GM18870 (cell line): Measurements from ENCODE around the gene MRPS2.

Experiments used
- ATAC-seq: cut with Tn5 transposase; IDR thresholded peaks from one replicate; pipeline ENCODE4 v1.9.1; 2021; ENCODE audit warnings: moderate library complexity; ENCODE audit not compliant: unreplicated experiment

MRPS2 gene

DNA sequence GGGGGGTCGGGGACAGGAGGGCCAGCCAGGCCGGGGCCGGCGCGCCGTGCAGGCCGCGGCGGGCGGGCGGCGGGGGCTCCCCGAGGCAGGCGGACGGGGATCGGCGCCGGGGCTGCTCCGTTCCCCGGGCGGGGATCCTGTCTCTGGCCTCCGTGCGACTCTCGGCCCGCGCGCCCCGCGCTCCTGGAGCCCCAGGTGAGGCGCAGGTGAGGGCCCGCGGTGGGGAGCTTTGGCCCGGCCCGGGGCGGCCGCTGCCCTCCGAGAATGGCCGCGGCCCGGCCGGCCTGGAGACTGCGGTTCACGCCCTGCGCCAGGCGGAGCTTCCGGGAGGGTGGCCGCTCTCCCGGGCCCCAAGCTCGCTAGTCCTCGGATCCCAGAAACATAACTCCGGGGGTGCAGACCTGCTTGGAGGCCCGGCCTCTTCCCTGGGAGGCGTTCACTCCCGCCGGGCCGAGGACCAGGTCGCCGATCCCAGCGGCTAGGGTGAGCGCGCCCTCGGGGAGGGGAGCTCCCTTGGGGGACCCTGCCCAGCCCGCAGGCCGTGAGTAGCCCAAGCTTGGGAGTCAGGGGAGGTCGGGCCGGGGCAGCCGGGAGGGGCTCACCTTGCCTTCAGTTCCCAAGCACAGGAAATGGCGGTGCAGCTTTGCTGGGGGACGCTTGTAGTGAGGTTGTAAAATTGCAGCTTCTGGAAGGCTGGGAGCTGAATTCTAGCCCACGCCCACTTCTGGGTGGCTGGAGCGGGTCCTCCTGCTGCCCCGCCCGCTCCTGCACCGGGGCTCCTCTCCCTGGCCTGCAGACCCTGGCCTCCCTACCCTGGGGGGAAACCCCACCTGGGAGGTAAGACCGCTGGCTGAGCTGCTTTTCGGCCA is 20.2 kb upstream of the MRPS2 start:
- ATAC-seq = no peak

DNA sequence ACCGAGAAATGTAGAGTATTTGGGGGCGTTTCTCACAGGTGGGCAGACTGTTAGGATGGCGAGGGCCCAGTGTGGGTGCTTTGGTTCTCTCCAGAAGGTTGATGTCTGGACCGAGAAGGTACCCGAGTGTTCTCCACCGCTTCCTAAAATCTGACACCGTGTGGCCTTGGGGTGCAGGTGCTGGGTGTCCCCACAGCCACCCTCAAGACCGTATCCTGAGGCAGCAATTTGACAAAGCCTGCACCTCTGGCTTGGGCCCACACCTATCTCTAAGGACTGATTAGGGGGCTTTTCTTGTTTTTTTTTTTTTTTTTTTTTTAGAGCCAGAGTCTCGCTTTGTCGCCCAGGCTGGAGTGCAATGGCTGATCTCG is 19.6 kb upstream of the MRPS2 start:
- ATAC-seq = no peak

DNA sequence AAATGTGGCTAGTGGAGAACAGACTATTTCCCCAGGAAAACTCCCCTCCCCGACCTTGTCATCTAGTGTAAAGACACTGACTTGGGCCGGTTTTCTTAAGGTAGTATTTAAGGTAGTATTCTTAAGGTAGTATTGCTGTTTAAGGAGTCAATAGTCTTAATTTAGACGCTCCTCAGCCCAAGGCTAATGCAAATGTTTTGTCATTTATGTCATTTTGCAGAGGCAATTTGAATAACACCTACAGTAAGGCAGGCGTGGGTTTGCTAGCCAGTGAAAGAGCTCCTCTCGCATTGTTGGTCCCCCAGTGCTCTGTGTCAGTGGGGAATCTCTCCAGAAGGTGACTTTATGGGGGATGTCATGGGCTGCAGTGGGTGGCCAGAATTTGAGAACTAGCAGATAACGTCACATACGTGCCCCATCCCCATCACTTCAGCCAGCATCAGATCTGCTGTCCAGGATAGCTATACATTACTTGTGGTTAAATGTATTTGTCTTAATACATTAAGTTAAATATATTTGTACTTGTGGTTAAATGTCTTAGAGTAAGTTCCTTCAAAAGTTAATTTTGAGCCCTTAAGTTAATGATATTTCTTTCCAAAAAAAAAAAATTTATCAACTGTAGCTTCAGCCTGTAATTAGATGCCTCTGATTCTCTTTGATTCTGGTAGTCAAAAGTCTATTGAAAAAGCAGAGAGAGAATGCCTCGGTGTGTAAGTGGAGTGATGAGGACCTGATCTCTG is 18.3 kb upstream of the MRPS2 start:
- no peak for ATAC-seq

DNA sequence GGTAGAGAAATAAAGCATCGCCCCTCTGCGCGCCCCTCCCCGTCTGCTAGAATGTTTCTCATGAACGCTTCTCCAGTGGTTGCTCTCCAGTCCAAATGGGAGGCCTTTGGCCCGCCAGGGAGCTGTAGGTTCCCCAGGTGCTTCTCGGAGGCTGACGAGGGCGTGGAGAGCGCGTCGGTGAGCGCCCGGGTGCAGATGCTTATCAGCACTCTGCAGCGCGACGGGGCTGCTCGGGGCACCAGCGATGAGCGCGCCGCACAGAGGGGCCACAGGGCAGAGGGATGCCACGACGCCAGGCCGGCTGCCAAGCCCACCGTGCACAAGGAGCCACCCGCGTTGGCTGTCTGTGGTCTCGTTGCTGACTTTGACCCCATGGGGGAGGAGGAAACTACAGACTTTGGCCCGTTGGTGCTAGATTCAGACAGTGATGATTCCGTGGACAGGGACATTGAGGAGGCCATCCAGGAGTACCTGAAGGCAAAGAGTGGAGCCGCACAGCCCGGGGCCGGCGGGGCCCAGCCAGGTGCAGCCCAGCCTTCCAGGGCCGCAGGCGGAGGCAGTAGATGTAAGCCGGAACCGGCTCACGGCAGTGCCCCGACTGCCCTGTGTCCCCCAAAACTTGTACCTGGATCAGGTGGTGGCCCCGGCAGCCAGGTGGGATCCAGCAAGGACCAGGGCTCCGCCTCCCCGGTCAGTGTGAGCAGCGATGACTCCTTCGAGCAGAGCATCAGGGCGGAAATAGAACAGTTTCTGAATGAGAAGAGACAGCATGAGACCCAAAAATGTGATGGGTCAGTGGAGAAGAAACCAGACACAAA is 15.8 kb upstream of the MRPS2 start:
- no peak for ATAC-seq

DNA sequence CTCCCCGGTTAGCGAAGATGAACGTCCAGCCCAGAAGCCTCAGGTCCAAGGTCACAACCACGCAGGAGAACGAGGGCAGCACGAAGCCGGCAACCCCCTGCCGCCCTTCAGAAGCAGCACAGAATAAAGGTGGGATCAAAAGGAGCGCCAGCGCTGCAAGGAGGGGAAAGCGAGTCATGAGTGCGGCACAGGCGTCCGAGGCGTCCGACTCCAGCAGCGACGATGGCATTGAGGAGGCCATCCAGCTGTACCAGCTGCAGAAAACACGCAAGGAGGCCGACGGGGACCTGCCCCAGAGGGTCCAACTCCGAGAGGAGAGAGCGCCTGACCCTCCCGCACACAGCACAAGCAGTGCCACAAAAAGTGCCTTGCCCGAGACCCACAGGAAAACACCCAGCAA is 15.1 kb upstream of the MRPS2 start:
- no peak for ATAC-seq

DNA sequence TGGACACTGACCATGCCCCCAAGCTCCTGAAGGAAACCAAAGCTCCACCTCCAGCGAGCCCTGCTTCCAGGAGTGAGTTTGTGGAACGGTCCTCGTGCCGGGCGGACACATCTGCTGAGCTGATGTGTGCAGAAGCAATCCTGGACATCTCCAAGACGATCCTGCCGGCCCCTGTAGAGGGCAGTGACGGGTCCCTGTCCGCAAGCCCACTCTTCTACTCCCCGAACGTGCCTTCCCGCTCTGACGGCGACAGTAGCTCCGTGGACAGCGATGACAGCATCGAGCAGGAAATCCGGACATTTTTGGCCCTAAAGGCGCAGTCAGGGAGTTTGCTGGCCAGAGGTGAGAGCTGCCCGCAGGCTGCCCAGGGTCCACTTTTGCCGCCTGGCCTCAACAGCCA is 14.7 kb upstream of the MRPS2 start:
- ATAC-seq = no peak

DNA sequence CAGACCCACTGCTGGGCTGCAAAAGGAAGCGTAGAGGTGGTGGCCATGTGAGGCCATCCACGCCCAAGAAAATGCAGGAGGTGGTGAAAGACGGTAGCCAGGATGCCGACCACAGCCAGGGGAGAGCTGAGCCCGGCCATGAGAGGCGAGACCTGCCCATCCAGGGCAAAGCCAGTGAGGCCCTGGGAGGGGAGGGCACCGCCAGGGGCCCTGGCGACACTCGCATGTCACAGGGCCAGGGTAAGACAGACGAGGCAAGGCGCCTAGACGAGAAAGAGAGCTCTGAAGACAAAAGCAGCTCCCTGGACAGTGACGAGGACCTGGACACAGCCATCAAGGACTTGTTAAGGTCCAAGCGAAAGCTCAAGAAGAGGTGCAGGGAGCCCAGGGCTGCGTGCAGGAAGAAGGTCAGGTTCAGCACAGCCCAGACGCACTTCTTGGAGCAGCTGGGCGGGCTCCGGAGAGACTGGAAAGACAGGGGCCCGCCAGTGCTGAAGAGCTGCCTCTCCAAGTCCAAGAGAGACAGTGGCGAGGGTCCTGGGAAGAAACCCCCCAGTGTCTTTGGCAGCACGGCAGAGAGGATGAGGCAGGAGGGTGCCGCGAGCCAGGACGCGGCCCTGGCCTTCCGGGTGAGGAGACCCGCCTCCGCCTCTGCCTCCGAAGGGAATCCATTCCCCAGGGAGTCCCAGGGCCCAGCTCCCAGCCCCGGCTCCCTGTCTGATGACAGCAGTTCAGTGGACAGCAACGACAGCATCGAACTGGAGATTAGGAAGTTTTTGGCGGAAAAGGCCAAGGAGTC is 14.0 kb upstream of the MRPS2 start:
- no peak for ATAC-seq

DNA sequence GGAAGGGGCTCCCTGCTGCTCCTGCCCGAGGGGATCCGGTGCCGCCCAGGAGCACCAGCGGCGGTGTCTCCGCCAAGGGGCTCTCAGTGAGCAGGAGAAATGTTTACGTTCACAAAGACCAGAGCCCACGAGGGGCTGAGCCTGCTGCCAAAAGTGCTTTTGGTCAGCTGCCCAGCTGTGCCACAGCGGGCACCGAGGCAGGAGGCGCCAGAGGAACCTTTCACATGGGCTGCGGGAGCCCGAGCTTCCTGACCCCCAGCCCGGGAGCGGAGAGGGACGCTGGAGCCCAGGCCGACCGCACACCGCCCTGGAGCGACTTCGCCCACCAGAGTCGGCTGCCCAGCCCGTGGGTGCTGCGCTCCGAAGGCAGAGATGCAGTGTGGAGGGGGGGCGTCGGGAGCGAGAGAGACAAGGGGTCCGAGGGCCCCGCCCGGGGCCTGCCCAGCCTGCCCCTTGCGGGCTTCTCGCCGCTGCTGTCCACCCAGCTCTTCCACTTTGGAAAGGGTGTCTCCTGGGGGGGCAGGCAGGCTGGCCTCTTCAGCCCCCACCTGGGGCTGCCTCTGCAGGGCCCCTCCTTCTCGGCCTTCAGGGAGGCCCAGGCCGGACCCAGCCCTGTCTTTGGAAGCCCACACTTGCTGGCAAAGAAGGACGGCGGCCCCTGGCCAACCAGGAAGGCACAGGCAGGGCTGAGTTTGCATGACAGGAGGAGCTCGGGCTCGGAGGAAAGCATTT is 13.0 kb upstream of the MRPS2 start:
- no peak for ATAC-seq

DNA sequence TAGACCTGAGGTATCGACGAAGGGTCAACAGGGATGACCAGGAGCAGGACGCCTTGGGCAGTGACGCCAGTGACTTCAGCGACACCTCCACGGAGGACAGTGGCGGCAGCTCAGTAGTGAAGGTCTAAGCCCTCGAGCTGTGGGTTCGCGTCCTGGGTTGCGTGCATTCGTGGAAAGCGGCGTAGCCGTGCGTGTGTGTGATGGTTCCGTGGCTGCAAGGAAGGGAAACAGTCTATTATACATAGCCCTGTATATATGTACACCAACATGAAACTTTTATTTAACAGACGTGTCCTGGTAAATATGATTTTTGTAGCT is 12.5 kb upstream of the MRPS2 start:
- ATAC-seq = no peak

DNA sequence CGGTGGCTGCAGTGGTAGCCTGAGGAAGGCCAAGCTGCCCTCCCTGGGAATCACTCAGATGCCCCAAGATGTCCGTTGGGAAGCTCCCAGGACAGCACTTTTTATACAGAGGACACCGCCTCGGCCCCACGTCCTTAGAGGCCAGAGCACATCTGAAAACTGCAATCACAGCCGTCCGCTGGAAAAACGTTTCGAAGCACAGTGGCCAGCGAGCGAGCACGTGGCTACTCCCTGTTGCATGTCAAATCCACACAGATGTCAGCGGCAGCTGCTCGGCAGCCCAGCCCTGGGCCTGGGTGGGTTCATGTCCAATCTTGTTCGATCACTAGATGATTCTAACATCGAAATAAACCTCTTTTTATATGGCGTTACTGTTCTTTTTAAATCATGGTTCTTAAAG is 12.0 kb upstream of the MRPS2 start:
- ATAC-seq = no peak

DNA sequence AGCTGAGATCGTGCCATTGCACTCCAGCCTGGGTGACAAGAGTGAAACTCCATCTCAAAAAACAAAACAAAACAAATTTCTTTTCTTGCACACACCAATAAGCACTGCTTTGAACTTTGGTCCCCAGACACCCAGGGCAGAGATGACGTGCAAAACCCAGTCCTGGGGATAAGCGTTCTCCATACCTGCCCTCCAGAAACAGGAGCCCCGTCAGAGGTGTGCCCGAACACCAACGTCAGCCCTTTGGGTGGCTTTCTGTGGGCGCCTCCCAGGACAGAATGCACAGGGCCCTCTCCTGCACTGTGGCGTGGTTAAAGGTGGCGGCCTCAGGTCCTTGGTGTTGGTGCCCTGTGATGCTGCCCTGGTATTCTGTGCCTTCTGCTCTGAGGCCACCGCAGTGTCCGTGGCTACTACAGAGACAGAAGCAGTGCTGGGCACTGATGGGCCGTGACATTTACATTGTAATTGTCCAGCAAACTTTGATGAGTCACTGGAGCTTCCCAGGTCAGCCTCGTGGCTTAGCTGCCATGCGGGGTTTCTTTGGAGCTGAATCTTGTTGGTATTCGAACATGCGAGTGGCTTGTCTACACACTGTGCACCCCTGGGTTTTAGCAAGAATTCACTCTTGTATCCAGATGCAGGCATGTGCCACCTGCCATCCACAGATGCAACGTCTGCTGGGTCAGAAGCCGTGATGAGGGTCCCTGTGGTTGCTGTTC is 11.1 kb upstream of the MRPS2 start:
- ATAC-seq = no peak

DNA sequence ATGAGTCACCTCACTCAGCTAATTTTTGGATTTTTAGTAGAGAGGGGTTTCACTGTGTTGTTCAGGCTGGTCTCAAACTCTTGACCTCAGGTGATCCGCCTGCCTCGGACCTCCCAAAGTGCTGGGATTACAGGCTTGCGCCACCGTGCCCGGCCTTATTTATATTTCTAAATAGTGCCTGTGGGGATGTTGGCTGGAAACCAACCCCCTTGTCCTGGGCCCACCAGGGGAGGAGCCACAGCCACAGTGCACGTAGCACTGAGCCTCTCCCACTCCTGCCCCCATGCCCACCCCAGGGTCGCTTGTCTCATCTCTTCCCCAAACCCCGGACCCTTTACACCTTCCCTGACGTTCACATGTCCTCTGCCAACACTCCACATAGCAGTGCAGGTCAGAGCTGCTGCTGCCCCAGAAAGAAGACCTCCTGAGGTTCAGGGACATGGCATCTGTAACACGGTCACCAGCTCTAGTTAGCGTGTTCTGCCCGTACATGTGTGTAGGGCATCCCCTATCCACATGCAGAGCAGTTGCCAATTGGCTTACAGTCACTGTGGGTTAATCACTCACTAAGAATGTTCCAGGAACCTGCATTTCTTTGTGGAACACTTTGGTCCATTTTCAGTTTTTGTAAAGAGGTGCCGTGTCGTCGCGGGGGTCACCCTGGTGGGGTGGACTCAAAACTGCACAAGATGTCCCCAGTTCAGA is 10.2 kb upstream of the MRPS2 start:
- ATAC-seq = no peak

DNA sequence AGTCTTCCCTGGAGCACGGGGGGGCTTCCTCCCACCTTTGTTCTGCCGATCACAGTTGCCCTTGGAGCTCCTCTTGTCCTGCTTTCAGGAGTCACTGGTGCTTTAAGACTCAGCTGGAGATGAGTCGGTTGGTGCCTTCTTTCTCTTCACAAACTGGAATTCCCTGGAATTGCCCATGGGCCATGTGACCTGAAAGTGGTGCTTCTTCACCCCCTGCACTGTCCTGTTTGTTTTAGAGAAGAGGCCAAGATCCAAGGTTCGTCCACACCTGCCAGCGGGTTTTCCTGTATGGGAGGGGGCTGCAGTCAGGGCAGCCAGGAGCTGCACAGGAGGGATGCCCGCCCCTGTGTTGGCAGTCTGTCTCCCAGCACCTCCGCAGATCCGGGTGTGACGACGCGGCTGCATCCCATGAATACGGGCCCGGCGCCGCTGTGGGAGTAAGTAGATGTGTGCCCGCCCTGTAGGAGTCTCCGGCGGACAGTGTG is 9.5 kb upstream of the MRPS2 start:
- ATAC-seq = no peak

DNA sequence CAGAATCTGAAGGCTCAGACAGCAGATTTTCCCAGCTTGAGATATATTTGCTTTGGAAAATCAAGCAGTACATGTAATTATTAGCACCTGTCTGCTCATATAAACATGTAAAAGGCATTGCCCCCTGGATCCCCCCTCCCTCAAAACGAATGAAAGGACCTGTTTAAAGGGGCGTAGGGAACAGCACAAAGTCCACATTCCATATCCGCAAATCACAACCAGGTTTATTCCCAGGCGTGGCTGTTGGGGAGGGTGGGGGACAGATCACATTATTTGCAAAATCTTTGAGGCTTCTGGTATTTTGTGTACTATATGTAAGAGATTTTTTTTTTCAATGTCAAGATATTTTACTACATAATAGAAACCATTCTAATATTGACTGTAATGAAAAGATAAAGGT is 8.7 kb upstream of the MRPS2 start:
- no peak for ATAC-seq

DNA sequence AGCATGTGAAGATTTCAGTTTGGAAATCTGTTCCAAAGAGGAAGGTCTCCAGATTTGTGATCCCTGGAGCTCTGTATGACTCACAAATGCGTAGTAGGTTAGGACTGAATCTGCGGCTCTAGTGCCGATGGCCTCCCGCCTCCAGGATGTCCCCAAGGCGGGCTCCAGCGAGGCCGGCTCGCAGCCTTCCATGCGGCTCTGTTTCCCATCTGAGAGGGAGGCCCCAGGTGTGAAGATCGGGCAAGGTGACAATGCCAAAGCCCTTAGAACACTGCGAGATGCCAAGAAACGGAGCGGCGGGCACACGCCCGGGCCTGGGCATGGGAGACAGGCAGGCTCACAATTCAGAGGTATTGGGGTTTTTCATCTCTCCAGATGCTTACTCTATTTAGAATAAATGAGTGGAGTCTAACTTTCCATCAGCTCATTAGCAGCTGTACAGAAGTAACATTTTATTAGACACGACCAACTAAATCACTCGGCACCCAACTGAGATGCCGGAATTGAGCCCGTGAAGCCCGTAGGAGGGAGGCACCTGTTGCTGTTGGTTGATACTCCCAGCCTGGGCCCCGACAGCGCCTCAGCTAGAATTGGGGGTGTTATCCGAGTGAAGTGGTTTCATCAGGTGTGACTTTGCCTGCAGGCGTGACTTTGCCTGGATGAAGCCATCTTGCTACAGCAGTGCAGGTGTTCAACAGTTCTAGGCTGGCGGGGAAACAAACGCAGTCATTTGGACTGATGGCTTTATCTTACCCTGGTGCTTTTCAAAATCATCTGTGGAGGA is 7.4 kb upstream of the MRPS2 start:
- no peak for ATAC-seq

DNA sequence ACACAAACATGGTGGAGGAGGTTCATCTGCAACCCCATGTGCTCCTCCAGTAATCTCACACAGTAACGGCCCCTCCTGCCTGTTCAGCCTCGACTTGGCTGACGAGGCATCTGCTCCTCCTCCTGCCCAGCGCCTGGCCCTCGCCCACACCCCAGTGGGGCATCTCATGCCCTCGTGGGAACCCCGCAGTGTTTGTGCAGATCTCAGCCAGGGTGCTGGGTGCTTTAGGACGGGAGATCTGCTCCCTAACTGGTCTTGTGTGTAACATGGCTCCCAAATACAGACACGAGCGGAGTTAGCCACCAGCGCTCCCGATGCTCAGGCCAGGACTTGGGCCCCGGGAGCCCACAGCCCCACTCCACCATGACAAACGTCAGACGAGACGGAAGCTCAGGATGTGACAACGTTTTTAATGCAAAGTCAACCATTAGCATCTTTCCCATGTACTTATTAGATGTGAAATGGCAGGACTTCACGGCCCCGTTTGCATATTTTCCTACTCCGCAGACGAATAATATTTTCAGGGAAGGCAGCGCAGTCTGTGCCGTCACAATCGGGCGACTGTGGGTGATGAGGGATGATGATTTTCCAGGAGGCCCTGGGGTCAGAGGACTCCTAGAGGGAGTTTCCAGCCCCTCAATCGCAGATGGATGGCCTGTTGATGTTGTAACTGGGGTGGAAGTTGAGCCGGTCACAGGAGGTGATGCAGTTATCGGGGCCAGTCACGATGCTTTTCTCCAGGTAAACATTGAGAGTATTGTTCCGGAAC is 5.5 kb upstream of the MRPS2 start:
- ATAC-seq = no peak

DNA sequence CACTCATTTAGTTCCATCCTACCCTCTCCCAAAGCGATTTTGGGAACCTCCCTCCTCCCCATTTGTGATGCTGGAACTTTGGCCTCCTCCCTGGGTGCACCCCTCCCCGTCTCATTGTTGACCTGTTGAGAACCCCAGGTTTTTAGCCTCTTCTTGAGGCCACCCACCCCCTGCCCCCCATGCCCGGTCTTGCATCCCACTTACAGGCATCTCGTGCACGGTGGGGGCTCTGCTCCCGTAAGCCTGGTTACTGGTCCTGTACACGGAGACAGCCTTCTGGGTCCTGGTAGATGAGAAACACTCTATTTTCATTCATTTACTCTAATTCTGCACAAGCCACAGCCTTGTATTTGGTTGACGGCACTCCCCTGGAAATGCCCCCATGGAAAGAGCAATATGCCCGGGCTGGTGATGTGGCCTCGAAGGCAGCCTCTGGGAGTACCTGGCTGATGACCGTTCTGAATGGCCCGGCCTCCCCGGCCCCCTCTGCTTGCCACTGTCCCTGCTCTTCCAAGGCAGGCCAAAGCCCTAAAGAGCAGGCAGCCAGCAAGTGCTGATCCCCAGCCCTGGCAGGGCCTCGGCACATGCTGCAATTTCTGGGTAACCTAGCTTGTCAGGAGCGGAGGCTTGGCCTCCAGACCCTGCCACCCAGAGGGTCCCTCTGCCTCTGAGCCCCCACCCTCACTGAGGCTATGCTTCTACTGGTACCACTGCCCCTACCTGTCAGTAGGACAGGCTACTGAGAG is 1.9 kb upstream of the MRPS2 start:
- ATAC-seq = no peak
